CD4-positive, alpha-beta T cell (primary cell): ENCODE data around the gene NDFIP2. TPM values are rescaled to one million over a fixed set of nuclear protein-coding genes. Genes with fewer than 3 reads are reported as not detected.

Experiments used
- ATAC-seq: fragments of 200-7000 bp; cut with Tn5 transposase; one replicate; pipeline ENCODE4 v1.10.0; 2022; ENCODE audit warnings: mild to moderate bottlenecking; ENCODE audit not compliant: poor library complexity
- CTCF ChIA-PET: fragments of 350-600 bp; sonication (Branson Sonifier 250); formaldehyde crosslinking; loops from one replicate; lab custom pipeline; 2021; ENCODE audit warnings: antibody characterized with exemption, inconsistent platforms; lab: Charles Lee
- POLR2A ChIA-PET: fragments of 350-600 bp; sonication (Branson Sonifier 250); formaldehyde crosslinking; loops from one replicate; lab custom pipeline; 2021; ENCODE audit warnings: antibody characterized with exemption, inconsistent platforms; lab: Charles Lee
- DNase-seq, 14 experiments: peaks; one replicate each; pipeline ENCODE4 v3.0.0-alpha.2; 2013 to 2020; ENCODE audit warnings: mixed read lengths in 2 of 14
- H3K27ac ChIP-seq, 2 donors: one replicate each; pipeline versions ENCODE4 v1.5.1 to v1.7.0; 2013; ENCODE audit warnings: low read length in 2 of 2, low read depth in 1 of 2, mild to moderate bottlenecking in 1 of 2
- H3K27me3 ChIP-seq, 2 experiments: 1 replicate in 1 of 2; 2 replicates in 1 of 2; pipeline versions ENCODE4 v1.6.1 to v1.7.0; 2013; ENCODE audit warnings: low read length in 2 of 2, control low read depth in 1 of 2, mild to moderate bottlenecking in 1 of 2, moderate library complexity in 1 of 2; ENCODE audit not compliant: insufficient read depth in 2 of 2, control insufficient read depth in 1 of 2
- H3K36me3 ChIP-seq: one replicate; pipeline ENCODE4 v1.6.1; 2013; ENCODE audit warnings: low read length, control low read depth; ENCODE audit not compliant: insufficient read depth
- H3K4me1 ChIP-seq: one replicate; pipeline ENCODE4 v1.6.1; 2013; ENCODE audit warnings: low read length, control low read depth; ENCODE audit not compliant: insufficient read depth
- H3K4me3 ChIP-seq: one replicate; pipeline ENCODE4 v1.5.1; 2013; ENCODE audit warnings: mild to moderate bottlenecking, low read length, moderate library complexity
- H3K9me3 ChIP-seq, 2 experiments: 1 replicate in 1 of 2; 2 replicates in 1 of 2; pipeline versions ENCODE4 v1.6.1 to v1.7.0; 2013; ENCODE audit warnings: low read length in 2 of 2, mild to moderate bottlenecking in 2 of 2, control low read depth in 1 of 2, moderate library complexity in 1 of 2; ENCODE audit not compliant: control insufficient read depth in 1 of 2, insufficient read depth in 1 of 2
- H3K27ac Mint-ChIP-seq: one replicate; pipeline ENCODE4 v1.8.0; 2020; ENCODE audit warnings: mixed read lengths
- H3K27me3 Mint-ChIP-seq: one replicate; pipeline ENCODE4 v1.8.0; 2021; ENCODE audit warnings: mixed read lengths
- H3K36me3 Mint-ChIP-seq: one replicate; pipeline ENCODE4 v1.8.0; 2021; ENCODE audit warnings: low read depth, mixed read lengths
- H3K4me1 Mint-ChIP-seq: one replicate; pipeline ENCODE4 v1.8.0; 2021; ENCODE audit warnings: low read depth, mixed read lengths
- H3K4me3 Mint-ChIP-seq: one replicate; pipeline ENCODE4 v1.8.0; 2020; ENCODE audit warnings: mild to moderate bottlenecking, mixed read lengths
- H3K9me3 Mint-ChIP-seq: one replicate; pipeline ENCODE4 v1.8.0; 2020; ENCODE audit warnings: mixed read lengths
- intact Hi-C, 2 experiments: fragments of 100-400 bp; cut with DNase I in 1 of 2; cut with micrococcal nuclease in 1 of 2; formaldehyde crosslinking; loops; one replicate each; pipeline versions ENCODE4 v1.15.1 to v1.9.0; 2023 to 2025; cut with DNase I, micrococcal nuclease
- total RNA-seq, 174 experiments: library from RNA in 2 of 174; stranded (reverse) in 2 of 174; gene quantifications; one replicate each; pipeline ENCODE4 v1.2.3 and lab custom pipeline; 2021 to 2026
- TF ChIP-seq, protein P1 (sequence below): fragments of 200-600 bp; IDR thresholded peaks from one replicate; pipeline ENCODE4 v1.8.0; 2022; ENCODE audit warnings: antibody characterized with exemption, mild to moderate bottlenecking

NDFIP2 gene
- total RNA-seq, 2 experiments from 2014 or later, result 3.2 to 3.4 TPM

DNA sequence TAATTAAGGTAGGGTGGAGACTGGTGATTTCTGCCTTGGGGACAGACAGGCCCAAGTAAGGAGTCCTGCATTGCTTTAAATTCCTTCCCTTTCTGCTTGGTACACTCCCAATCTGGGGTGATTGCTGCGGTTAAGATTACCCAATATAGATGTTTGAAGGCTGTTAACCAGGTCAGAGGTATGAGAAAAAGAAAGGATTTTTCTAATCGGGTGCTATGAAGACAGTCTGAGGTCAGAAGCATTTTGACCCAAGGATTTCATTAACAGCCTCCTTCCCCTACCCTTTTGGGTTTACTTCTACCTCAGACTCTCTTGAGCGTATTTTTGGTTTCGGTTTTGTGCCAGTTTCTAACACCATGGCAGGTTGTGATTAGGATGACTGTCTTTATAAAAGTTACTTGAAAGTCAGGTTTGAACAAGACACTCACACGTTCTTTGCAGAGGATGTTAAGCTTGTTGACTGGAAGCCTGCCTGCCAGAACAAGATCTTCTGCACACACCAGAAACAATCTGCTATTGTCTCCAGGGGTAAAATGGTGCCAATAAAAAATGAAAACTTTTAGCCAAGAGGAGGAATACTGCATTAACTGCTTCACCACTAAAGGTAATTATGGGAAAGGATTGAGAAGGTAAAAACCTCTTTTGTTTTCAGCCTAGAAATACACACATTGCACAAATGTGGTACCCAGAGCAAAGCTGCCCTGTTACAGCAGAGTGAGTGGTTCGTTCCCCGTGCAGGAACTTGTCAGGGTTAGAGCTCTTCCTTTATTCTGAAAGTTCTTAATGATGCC lies 108.8 kb downstream of the NDFIP2 start:
- Histone ChIP-seq H3K27me3 (peaks cover 0 to 2% of the 10 kb centered on the region in 2 experiments), H3K9me3 (peaks cover 0 to 3% of the 10 kb centered on the region in 2 experiments), H3K27ac (no peak overlapping the region), H3K4me3 (no peak overlapping the region), H3K36me3 (no peaks in the 10 kb centered on the region), H3K4me1 (no peaks in the 10 kb centered on the region)
- Mint-ChIP-seq H3K36me3 (no peaks in the 10 kb centered on the region), H3K9me3 (peaks cover 5% of the 10 kb centered on the region), H3K27ac (no peak overlapping the region), H3K4me1 (no peaks in the 10 kb centered on the region), H3K27me3 (peaks cover 7% of the 10 kb centered on the region), H3K4me3 (no peak overlapping the region)
- ATAC-seq (no peak), DNase-seq (peak in 1 of 14 experiments; percentile 1)
- ChIA-PET CTCF (no interaction called here), POLR2A (no interaction called here)
- intact Hi-C loops, result no loop called here
- TF ChIP-seq, protein P1, sequence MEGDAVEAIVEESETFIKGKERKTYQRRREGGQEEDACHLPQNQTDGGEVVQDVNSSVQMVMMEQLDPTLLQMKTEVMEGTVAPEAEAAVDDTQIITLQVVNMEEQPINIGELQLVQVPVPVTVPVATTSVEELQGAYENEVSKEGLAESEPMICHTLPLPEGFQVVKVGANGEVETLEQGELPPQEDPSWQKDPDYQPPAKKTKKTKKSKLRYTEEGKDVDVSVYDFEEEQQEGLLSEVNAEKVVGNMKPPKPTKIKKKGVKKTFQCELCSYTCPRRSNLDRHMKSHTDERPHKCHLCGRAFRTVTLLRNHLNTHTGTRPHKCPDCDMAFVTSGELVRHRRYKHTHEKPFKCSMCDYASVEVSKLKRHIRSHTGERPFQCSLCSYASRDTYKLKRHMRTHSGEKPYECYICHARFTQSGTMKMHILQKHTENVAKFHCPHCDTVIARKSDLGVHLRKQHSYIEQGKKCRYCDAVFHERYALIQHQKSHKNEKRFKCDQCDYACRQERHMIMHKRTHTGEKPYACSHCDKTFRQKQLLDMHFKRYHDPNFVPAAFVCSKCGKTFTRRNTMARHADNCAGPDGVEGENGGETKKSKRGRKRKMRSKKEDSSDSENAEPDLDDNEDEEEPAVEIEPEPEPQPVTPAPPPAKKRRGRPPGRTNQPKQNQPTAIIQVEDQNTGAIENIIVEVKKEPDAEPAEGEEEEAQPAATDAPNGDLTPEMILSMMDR, result no peak

DNA sequence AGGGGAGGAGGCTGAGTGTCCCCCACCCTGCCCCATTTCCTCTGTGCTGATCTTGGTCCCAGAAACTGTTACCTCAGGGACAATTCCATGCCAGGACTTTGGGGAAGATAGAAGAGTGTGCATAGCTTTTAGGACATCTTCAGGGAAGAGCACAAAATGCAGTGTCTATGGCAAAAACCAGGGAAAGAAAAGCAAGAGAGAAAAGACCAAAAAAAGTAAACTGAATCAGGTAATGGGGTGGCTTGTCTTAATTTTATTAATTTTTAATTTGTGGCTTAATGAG lies 109.4 kb downstream of the NDFIP2 start:
- H3K4me1 ChIP-seq, result no peaks in the 10 kb centered on the region
- ATAC-seq (no peak), DNase-seq (no peak)
- no peaks in the 10 kb centered on the region for H3K9me3 ChIP-seq
- Mint-ChIP-seq H3K27me3 (peaks cover 7% of the 10 kb centered on the region), H3K9me3 (peaks cover 3% of the 10 kb centered on the region), H3K4me1 (no peaks in the 10 kb centered on the region), H3K4me3 (no peak overlapping the region), H3K27ac (no peak overlapping the region), H3K36me3 (no peaks in the 10 kb centered on the region)
- intact Hi-C loops, result no loop called here
- CTCF ChIA-PET, result no interaction called here
- H3K36me3 ChIP-seq, result no peaks in the 10 kb centered on the region
- TF ChIP-seq, protein P1, result no peak
- H3K27ac ChIP-seq, result no peak overlapping the region
- H3K27me3 ChIP-seq, result peaks cover 0 to 2% of the 10 kb centered on the region in 2 experiments
- POLR2A ChIA-PET, result no interaction called here
- no peak overlapping the region for H3K4me3 ChIP-seq

DNA sequence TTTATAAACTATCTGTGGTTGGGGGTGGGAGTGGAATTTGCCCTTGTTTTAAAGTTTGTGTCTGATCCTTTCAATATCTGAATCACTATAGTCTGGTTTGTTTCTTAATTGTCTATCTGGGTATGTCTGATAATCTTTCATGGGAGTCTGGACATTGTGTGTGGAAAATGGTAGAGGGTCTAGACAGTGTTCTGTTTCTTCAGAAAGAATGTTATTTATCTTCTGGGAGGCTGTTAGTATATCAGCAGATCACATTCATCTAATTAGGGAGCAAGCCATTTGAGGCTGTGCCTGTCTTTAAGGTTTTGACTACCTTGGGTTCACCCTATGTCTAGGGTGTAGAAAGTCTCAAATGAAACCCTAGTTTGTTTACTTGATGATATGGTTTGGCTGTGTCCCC lies 110.5 kb downstream of the NDFIP2 start:
- H3K4me3 Mint-ChIP-seq, result no peak overlapping the region
- H3K27me3 Mint-ChIP-seq, result peaks cover 7% of the 10 kb centered on the region
- no peak overlapping the region for H3K4me3 ChIP-seq
- no peaks in the 10 kb centered on the region for H3K4me1 ChIP-seq
- H3K9me3 Mint-ChIP-seq, result peaks cover 3% of the 10 kb centered on the region
- ChIA-PET CTCF (no interaction called here), POLR2A (no interaction called here)
- H3K27ac ChIP-seq, result no peak overlapping the region
- no peaks in the 10 kb centered on the region for H3K36me3 ChIP-seq
- ATAC-seq, result no peak
- DNase-seq, result no peak
- H3K4me1 Mint-ChIP-seq, result no peaks in the 10 kb centered on the region
- peaks cover 0 to 2% of the 10 kb centered on the region in 2 experiments for H3K27me3 ChIP-seq
- no peaks in the 10 kb centered on the region for H3K9me3 ChIP-seq
- H3K27ac Mint-ChIP-seq, result no peak overlapping the region
- TF ChIP-seq, protein P1, result no peak
- intact Hi-C loops, result no loop called here
- H3K36me3 Mint-ChIP-seq, result no peaks in the 10 kb centered on the region
